Measurements from ENCODE around the gene IPO13.

The IPO13 gene

DNA sequence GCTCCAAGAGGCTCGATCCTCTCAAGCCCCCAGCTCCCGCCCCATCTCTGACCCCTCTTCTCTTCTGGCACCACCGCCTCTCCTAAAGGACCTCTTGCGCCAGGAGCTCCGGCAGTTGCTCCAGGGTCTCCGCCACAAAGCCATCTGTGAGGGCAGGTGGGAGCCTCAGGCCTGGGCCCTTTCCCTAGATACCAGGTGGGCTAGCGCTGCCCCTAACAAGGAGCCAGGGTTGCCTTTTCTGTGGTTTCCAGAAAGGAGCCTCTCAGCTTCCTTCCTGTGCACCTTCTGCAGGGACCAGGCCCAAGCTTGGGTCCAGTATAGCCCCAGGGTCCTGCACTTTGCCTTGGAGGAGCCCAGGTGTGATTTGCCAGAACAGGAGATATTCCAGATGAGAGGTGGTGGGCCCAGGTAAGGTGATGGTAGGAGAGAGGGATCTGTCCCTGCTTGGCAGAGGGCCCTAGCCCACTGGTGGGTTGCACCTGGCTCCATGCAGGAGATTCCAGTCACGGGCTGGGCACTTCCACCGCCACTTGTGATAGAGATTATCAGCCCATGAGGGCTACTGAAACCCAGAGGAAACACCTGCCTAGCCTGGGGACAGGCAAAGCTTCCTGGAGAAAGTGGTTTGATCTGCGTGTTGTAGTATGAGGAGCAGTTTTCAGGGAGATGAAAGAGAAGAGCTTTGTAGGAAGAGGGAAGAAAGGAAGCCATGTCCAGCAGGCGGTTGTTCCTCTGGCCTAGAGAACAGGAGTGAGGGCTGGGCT is 45.7 kb downstream of the IPO13 start:
- peak; percentile 42 for DNase-seq

DNA sequence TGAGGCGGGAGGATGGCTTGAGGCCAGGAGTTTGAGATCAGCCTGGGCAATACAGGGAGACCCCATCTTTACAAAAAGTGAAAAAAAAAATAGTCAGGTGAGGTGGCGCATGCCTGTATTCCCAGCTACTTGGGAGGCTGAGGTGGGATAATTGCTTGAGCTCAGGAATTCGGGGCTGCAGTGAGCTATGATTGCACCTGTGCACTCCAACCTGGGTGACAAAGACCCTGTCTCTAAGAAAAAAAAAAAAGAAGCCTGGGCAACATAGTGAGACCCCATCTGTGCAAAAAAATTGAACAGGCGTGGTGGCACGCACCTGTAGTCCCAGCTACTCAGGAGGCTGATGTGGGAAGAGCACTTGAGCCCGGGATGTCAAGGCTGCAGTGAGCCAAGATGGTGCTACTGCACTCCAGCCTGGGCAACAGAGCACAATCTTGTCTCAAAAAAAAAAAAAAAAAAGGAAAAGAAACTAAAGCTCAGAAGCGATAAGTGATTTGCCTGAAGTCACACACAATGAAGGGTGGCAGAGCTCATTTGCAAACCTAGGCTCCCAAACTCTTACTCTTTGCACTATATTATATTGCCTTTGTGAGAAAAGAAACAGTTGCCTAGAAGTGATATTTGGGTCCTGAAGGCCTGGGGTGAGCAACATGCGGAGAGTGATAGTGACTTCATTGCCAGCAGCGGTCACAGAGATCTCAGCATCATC is 46.6 kb downstream of the IPO13 start:
- DNase-seq: no peak

DNA sequence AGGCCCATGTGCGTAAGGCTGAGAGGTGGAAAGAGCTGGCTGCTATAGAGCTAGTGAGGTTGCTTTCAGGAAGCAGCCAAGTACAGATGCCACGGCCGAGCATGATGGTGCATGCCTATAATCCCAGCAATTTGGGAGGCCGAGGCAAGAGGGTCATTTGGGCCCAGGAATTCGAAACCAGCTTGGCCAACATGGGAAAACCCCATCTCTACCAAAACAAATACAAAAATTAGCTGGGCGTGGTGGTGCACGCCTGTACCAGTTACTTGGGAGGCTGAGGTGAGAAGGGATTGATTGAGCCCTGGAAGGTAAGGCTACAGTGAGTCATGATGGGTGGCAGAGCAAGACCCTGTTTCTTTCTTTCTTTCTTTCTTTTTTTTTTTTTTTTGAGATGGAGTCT is 47.3 kb downstream of the IPO13 start:
- DNase-seq: no peak

DNA sequence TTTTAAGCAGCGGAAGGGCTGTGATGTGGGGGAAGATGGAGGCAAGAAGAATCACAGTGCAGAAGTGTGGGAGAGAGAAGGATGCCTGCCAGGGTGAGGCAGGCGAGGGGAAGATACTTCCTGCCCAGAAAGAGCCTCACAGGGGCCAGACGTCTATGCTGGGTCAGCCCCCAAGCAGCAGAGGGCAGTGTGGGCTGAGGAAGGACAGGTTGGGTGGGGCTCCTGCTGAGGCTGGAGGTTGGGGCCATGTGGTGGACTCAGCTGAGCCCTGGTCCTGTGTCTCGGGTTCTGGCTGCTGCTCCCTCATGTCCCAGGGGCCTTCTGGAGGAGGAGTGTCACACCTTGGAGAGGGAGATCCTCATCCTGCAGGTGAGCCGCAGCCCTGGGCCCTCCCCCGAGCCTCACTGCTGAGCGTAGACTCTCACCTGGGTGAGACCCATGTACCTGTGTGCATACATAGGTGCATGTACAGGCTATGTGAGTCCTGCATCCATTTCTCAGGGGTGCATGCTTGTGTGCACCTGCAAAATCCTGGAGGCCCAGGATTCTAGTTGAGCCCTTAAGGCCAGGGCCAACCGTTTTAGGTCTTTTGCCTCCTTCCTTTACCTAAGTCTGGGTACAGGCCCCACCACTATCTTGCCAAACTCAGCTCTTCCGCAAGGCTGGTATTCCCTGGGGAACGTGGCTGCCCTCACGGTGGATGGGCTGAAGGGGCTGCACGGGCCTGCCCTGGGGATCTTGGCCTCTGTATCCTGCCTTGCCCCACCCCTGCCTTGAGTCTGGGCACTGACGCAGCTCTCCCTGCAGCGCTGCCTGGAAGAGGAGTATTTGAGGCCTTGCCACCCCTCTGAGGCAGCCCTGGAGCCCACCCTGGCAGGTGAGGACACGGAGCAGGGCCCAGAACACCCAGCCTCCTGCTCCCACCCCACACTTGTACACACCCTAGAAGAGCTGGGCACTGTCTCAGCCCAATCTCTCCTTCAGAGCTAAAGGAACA is 48.3 kb downstream of the IPO13 start:
- no peak for DNase-seq

DNA sequence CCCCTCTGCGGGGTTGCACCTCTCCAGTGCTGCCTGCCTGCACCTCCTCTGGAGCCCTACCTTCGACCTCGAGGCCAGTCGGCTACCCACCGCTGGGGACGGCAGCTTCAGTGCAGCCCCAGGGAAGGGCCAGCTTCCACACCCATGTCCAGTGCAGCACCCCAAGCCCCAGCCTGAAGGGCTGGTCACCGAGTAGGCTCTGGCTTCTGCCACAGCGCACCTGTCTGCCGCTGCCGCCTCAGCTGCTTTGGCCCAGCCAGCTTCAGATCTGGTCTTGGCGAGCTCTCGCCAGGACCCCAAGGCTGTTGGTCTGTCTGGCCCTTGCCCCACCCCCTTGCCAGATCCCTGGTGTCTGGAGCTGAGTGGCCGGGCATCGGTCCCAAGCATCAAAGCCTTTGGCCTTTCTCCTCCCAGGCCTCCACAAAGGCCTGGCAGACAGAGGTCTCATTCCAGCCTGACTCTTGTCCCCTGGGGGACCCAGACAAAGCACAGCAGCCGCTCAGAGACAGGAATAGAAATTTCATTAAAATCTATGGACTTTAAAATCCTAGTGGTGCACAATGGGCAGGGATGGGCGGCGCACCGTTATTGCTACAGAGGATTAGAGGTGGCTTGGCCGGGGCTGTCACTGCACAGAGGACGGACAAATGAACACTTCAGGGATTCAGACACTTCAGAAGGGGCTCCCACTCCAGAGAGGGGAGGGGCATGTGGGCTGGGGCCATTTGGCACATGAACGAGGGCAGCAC is 49.4 kb downstream of the IPO13 start:
- DNase-seq: no peak

DNA sequence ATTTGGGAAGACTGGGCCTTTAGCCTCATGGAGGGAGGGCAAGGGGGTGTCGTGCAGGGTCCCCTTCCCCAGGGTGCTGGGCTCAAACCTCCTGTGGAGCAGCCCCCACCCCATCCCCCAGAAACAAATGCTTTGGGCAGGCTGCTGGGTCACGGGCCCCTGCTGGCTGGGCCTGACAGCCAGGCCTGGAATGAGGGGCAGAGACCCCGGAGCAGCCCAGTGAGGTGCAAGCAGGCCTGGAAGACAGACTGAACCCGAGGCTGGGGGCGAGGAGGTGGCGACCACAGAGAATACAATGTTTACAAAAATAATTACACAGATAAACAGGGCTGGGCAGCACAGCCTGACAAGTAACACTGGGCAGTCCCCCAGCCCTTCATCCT is 50.0 kb downstream of the IPO13 start:
- DNase-seq: no peak

DNA sequence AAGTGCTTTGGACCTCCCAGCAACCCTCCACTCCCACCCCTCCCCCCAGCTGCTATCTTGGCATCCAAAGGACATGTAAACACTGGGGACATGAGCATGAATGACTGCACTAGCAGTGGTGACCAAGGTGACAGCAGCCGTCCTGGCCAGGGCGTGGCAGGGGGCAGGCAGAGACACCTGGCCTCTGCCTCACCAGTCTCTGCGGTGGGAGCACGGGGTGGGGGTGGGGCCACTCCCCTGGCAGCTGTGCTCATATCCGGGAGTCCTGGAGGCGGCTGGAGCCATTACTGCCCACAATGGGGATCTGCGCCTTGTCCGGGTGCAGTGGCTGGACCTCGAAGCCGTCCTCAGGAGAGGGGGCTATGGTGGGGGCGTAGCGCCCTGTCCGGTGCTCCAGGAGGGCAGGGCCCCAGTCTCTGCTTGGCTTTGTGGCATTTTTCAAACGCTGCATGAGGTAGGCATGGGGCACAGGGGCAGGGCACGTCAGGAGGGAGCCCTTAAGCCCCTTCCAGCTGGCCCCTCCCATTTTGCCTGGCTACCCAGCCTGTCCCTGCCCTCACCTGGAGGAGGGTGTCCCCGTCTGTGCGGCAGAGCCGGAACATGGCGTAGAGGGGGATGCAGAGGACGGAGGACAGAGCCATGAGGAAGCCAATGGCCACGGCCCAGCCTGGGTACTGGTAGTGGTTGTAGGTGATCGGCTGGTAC is 50.7 kb downstream of the IPO13 start:
- peak; percentile 61 for DNase-seq

DNA sequence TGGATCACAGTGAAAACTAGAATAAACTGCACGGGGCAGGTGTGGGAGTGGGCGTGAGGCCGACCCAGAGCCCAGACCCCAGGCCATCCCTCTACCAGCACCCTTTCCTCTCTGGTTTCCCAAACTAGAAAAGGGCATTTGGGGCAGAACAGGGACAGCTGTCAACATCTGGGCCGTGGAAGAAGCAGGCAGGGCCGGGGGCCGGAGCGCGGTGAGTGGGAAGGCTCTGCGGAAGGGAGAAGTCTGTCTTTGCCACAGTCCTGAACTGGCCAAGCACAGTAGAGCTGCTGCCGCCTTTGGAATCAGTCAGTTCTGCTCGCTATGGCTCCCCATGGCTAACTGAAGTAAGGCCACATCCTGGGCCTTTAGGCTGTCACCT is 51.2 kb downstream of the IPO13 start:
- DNase-seq: no peak

DNA sequence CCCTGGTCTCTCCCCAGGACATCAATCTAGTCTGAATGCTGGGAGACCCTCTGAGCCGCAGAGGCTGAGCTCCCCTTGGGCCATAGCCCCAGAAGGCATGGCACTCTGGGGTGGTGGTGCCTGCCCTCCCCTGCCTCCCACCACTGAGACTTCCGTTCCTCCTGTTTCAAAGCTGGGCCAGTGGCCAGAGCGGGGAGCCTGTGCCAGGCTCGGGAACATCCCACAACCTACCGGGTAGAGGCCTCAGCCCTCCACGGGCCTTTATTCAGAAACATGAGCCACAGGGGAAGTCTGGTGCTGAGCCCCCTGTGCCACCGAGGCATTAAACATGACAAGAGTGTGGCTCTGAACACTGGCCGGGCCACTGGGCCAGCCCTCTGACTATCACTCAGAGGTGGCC is 52.7 kb downstream of the IPO13 start:
- DNase-seq: no peak

DNA sequence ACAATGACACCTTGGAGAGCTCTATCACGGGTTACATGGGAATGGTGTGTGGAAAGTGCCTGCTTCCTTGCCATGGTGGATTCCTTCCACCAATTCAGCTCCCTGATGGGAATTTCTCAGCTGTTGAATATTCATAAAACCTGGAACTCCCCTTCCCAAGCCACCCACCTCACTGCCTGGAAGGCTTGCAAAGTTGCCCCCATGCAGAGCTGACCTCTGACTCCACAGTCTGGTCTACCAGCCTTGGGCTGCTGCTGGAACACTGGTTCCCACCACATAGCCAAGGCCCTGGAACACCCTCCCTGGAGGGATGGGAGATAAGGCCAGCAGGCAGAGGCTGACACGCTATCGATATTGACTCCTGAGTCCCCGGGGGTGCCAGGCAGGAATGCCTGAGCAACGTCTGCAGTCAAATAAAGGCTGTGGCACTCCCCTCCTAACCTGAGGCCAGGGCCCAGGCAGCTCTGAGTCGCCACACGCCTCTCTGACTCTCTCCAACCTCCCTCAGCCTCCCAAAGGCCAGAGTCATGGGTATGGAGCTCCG is 53.4 kb downstream of the IPO13 start:
- no peak for DNase-seq

DNA sequence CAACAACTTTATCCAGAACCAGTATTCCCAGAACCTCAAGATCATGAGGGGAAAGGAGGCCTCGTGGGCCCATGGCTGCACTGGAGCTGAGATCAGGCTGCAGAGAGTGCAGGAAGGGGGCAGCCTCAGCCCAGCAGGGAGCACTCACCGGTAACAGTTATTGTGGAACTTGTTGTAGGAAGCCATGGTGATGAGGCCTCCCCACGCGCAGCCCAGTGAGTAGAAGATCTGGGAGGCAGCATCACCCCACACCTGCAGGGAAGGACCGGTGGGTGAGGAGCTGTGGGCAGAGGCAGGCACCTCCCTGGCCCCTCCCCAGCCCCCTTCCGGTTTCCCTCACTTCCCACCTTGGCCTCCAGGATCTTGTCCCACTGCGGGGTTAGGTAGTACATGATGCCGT is 55.4 kb downstream of the IPO13 start:
- no peak for DNase-seq

DNA sequence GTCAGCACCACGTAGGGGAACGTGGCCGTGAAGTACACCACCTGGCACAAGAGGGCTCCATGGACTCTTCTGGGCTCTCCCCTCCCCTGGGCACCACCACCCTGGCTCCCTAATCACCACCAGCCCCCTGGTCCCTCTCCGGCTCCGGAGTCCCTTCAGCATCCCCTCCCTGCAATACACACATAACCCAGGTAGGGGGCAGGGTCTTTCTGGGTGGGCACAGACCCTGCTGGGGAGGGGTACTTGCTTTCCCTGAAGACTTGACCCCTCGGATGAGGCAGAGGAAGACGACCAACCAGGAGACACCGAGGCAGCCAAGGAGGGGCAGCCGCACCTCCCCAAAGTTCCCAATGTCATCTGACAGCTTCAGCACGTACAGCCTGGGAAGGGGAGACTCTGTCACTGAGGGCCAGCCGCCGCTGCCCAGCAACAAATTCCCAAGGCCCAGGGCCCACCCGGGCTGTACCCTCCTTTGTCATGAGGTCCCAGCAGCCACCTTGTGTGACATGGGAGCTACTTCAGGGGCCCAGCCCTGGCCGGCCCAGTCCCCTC is 55.9 kb downstream of the IPO13 start:
- no peak for DNase-seq

DNA sequence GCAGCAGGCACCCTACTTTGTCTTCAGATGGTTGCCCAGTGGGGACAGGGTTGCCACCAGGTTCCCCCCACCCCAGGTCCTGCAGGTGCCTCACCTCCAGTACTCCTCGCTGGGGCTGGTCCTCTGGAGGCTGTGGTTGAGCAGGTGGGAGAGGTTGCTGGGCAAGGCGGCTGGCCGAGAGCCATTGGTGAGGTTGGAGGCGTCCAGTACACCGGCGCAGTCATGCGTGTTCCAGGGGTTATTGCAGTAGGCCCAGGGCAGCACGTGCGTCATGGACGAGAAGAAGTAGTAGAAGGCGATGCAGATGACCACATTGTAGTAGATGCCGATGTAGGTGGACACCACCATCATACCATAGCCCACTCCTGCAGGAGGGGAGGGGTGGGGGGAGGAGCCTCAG is 61.5 kb downstream of the IPO13 start:
- DNase-seq: no peak

DNA sequence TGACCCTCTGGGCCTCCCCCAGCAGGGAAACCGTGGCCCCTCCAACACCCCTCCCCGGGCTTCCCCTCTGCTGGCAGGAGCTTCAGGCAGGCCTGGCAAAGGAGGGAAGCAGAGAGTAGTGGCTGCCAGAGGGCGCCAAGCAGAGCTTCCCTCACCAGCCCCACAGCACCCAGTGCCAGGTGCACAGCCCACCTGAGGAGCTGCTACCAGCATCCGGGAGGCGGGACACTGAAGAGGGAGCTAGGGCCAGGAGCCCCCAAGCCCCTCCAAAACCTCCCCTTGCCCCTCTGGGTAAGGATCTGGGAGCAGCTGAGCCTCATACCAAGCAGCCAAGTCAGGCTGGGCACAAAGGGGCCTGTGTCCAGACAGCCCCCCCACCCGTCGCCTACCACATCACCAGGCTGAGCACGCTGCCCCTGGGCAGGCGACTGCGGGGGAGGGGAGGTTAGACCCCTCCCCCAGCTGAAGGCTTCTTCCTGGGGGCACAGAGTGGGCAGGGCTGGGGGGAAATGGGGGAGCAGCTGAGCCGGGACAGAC is 64.3 kb downstream of the IPO13 start:
- DNase-seq: no peak

DNA sequence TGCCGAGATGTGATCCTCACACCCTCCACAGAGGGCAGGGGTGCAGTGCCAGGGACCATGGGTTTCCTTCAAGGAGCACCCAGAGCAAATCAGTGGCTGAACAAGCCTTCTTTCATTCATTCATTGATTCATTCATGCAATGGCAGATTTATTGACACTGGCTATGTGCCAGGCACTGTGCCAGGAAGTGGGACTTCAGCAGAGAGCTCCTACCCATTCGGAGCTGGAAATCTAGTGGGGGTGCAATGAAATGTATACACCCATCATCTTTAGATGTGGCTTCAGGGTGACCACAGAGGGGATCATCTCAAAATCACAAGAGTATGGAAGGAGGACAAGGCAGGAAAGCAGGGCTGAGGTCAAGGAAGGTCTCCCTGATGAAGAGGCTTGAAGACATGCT is 65.7 kb downstream of the IPO13 start:
- DNase-seq: peak; percentile 64

DNA sequence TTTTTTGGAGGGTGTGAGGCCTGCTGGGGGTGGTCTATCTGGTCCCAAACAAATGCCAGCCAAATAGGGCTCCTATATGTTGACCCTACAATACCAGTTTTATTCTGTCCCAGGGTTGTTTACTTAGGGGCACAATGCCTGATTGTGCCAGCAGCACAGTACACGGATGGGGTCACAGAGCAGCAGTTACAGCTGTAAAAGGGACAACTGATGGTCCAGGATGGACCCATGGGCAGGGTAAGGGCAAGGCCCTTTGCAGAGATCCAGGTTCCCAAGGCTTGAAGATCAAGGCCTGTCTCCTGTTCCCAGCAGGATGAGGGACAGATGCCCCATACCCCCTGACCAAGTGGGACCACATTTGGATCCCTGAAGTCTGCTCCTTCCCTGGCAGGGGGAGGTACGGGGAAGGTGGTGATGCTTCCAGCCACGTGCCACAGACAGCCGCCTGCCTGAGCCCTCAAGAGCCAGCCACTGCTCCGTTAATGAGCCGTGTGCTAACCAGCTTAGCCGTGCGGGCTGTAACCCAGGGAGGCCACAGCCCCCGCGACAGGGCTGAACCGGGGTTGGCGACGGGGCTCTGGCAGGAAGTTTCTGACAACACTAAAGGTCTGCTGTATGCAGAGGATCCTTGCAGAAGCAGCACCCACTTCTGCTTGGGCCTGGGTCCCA is 66.3 kb downstream of the IPO13 start:
- no peak for DNase-seq

DNA sequence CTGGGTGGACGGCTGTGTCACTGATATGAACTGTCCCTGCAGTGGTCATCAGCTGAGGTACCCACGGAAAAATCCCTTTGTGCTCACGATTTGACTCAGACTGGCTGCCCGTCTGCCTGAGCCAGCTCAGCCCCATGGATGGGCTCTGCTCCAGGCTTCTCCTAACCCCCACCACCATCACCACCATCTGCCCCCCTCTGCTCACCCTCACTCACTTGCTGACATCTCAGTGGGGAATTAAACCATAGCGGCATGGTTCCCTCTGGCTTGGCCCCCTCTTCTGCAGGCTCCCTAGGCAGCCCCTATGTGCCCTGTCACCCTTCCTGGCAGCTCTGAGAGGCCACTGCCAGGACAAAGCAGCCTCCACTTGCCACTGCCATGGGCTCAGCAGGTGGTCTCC is 67.2 kb downstream of the IPO13 start:
- DNase-seq: no peak

DNA sequence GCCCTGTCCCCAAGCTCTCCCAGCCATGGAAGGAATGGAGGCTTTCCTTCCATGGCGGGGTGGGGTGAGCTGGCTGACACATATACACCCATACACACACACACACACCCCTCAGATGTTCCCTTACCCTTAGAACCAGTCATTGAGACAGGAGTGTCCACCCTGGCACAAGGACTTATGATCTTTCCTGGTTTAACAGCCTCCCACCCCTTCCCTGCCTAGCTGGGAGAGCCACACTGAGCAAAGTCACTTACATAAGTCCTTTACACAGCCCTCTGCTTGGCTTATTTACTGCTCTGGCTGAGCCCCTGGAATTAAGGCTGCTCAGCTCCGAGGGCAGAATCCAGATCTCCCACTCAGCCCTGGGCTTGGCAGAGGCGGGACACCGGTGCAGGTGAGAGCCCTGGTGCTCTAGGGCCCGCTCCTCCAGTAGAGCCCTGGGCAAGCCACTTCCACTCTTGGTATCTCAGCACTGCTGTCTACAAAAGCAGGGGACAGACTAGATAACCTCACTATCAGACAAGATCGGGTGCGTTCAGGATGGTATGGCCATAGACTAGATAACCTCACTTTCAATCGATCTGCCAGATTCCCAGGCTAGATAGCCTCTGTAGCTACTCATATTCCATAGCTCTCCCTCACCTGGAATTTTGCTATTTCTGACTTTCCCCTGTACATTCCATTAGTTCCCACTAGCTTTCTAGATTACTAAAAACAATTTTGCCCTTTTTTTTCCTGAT is 67.8 kb downstream of the IPO13 start:
- no peak for DNase-seq

DNA sequence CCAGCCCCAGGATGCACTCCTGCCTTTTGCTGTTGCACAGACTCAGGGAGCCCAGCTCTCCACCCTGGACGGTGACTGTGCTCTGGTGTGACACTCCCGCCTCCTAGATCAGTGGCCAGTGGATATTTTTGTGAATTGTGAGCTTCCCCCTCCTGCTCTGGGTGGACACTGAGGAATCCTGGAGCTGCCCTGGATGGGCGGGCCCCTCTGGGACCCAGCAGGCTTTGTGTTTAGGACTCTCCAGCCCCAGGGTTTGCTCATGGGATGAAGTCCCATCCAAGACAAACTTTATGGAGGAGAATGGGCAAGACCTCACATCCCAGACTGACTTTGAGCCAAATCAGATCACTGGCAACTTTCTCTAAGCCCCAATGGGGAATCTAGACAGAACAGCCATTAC is 68.5 kb downstream of the IPO13 start:
- DNase-seq: no peak

Data from NCI-H2029 treated with DMSO at 0.1 percent for 48 hours (cell line).